SU-DHL-6 (cell line): ENCODE measurements around the gene BLACAT1.

Experiments
- H2AFZ ChIP-seq: fragments of 200-600 bp; sonication (generic); 2 replicates; pipeline ENCODE4 v1.6.1; 2014; ENCODE audit warnings: low read depth, mild to moderate bottlenecking, moderate library complexity, mixed read lengths, antibody characterized with exemption, low read length; ENCODE audit not compliant: severe bottlenecking
- H3F3A ChIP-seq: fragments of 200-600 bp; shearing (Covaris generic); 2 replicates; pipeline ENCODE4 v1.6.0; 2016; ENCODE audit warnings: antibody characterized with exemption, mild to moderate bottlenecking; ENCODE audit not compliant: insufficient read depth
- H3K27ac ChIP-seq: fragments of 200-600 bp; sonication (generic); 2 replicates; pipeline ENCODE4 v1.5.1; 2016; ENCODE audit warnings: low read depth, mild to moderate bottlenecking, low read length, moderate library complexity, mixed read lengths
- H3K27me3 ChIP-seq: fragments of 200-600 bp; sonication (generic), shearing (Covaris generic); 2 replicates; pipeline ENCODE4 v1.6.0; 2014; ENCODE audit warnings: mild to moderate bottlenecking, low read length
- H3K36me3 ChIP-seq: fragments of 200-600 bp; sonication (generic); 2 replicates; pipeline ENCODE4 v1.6.1; 2014; ENCODE audit warnings: mild to moderate bottlenecking, low read length, mixed read lengths
- H3K4me2 ChIP-seq: fragments of 300-600, 200-600 bp; shearing (Covaris generic), sonication (generic); 2 replicates; pipeline ENCODE4 v1.6.0; 2014; ENCODE audit warnings: low read length, low read depth, mild to moderate bottlenecking; ENCODE audit not compliant: poor library complexity, severe bottlenecking
- H3K4me3 ChIP-seq: fragments of 200-600 bp; sonication (generic); 2 replicates; pipeline ENCODE4 v1.5.1; 2014; ENCODE audit warnings: antibody characterized with exemption, low read length, mild to moderate bottlenecking, mixed read lengths; ENCODE audit not compliant: insufficient read depth, poor library complexity, severe bottlenecking
- H3K79me2 ChIP-seq: fragments of 200-600 bp; sonication (generic); 2 replicates; pipeline ENCODE4 v1.6.1; 2014; ENCODE audit warnings: mild to moderate bottlenecking, low read length, moderate library complexity; ENCODE audit not compliant: insufficient read depth
- H3K9ac ChIP-seq: fragments of 200-600 bp; sonication (generic); 2 replicates; pipeline ENCODE4 v1.7.0; 2014; ENCODE audit warnings: mild to moderate bottlenecking, low read length
- H3K9me2 ChIP-seq: fragments of 200-600 bp; sonication (generic); replicated peaks from 2 replicates; pipeline ENCODE4 v1.6.1; 2014; ENCODE audit warnings: low read length; ENCODE audit not compliant: insufficient read depth
- H3K9me3 ChIP-seq: fragments of 200-600 bp; sonication (generic); 2 replicates; pipeline ENCODE4 v1.6.1; 2014; ENCODE audit warnings: low read length, mixed read lengths; ENCODE audit not compliant: insufficient read depth
- H4K20me1 ChIP-seq: fragments of 200-600 bp; sonication (generic); 2 replicates; pipeline ENCODE4 v1.6.1; 2014; ENCODE audit warnings: low read depth, mild to moderate bottlenecking, antibody characterized with exemption, low read length, moderate library complexity, mixed read lengths
- EZH2phosphoT487 ChIP-seq: fragments of 200-600 bp; sonication (generic), shearing (Covaris generic); conservative IDR thresholded peaks from 2 replicates; pipeline ENCODE4 v1.6.1; 2018; ENCODE audit warnings: mild to moderate bottlenecking, antibody characterized with exemption, low read length, moderate library complexity, mixed read lengths
- TF ChIP-seq, protein P1 (sequence below): fragments of 200-600 bp; sonication (generic); IDR thresholded peaks from one replicate; pipeline ENCODE4 v1.5.1; 2017; ENCODE audit warnings: antibody characterized with exemption, mild to moderate bottlenecking, low read length, moderate library complexity; ENCODE audit not compliant: insufficient read depth, poor library complexity, severe bottlenecking

Gene BLACAT1

GRCh38 chr1:205420938-205421337 is 34.9 kb downstream of the BLACAT1 start:
- Histone ChIP-seq H3K9me2 (no peaks in the 10 kb centered on the region), H3K27ac (no peak overlapping the region), H3K4me2 (no peak overlapping the region), H3K79me2 (no peaks in the 10 kb centered on the region), H3F3A (no peaks in the 10 kb centered on the region), H3K36me3 (no peaks in the 10 kb centered on the region), H4K20me1 (no peaks in the 10 kb centered on the region), H3K9me3 (no peaks in the 10 kb centered on the region), H3K27me3 (no peaks in the 10 kb centered on the region), H3K4me3 (no peak overlapping the region), H2AFZ (no peak overlapping the region), H3K9ac (no peak overlapping the region)
- TF ChIP-seq, protein P1, sequence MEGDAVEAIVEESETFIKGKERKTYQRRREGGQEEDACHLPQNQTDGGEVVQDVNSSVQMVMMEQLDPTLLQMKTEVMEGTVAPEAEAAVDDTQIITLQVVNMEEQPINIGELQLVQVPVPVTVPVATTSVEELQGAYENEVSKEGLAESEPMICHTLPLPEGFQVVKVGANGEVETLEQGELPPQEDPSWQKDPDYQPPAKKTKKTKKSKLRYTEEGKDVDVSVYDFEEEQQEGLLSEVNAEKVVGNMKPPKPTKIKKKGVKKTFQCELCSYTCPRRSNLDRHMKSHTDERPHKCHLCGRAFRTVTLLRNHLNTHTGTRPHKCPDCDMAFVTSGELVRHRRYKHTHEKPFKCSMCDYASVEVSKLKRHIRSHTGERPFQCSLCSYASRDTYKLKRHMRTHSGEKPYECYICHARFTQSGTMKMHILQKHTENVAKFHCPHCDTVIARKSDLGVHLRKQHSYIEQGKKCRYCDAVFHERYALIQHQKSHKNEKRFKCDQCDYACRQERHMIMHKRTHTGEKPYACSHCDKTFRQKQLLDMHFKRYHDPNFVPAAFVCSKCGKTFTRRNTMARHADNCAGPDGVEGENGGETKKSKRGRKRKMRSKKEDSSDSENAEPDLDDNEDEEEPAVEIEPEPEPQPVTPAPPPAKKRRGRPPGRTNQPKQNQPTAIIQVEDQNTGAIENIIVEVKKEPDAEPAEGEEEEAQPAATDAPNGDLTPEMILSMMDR, result no peak
- no peak for TF ChIP-seq EZH2phosphoT487

GRCh38 chr1:205417870-205418635 is 37.8 kb downstream of the BLACAT1 start:
- Histone ChIP-seq H3K4me3 (no peak overlapping the region), H3F3A (no peaks in the 10 kb centered on the region), H3K9me2 (no peaks in the 10 kb centered on the region)

DNA sequence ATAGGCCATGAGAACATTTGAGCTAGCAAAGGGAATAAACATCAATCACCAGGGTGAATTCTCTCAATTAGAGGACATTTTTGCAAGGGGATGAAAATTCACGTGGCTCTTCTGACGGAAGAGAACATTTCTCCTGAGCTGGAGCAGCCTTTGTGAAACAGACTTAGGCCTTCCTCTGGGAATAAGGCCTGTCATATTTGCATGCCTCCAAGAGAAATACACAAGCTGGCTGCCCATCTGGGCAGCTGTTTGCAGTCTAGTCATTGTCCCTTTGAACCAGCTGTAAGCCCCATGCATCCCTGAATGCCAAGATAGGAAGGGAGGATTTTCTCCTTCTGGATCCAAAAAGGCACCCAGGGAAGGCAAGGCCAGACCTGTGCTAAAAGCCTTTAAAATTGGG is 39.5 kb downstream of the BLACAT1 start:
- Histone ChIP-seq H3K27me3 (no peaks in the 10 kb centered on the region), H3K36me3 (no peaks in the 10 kb centered on the region), H4K20me1 (no peaks in the 10 kb centered on the region), H3K9me3 (no peaks in the 10 kb centered on the region), H3K27ac (no peak overlapping the region), H3K9me2 (no peaks in the 10 kb centered on the region), H3K4me2 (no peak overlapping the region), H3K79me2 (no peaks in the 10 kb centered on the region), H2AFZ (no peak overlapping the region), H3K9ac (no peak overlapping the region), H3K4me3 (no peak overlapping the region), H3F3A (no peaks in the 10 kb centered on the region)
- TF ChIP-seq, protein P1, result no peak
- TF ChIP-seq EZH2phosphoT487, result no peak

More at GRCh38 chr1:205417870-205418635, 37.8 kb downstream of the BLACAT1 start:
- no peaks in the 10 kb centered on the region for H3K9me3 ChIP-seq
- no peak overlapping the region for H2AFZ ChIP-seq
- no peaks in the 10 kb centered on the region for H3K36me3 ChIP-seq
- no peak overlapping the region for H3K9ac ChIP-seq
- no peaks in the 10 kb centered on the region for H4K20me1 ChIP-seq
- TF ChIP-seq, protein P1, result no peak
- TF ChIP-seq EZH2phosphoT487, result no peak
- H3K79me2 ChIP-seq, result no peaks in the 10 kb centered on the region
- H3K27ac ChIP-seq, result no peak overlapping the region
- no peaks in the 10 kb centered on the region for H3K27me3 ChIP-seq
- H3K4me2 ChIP-seq, result no peak overlapping the region
